Ascending aorta (tissue), 2 donors: ENCODE data around the gene RIIAD1. TPM values are rescaled to one million over a fixed set of nuclear protein-coding genes. Genes with fewer than 3 reads are reported as not detected.

Experiments
- DNase-seq, 2 donors: peaks; one replicate each; pipeline ENCODE4 v3.0.0-alpha.2; 2019; ENCODE audit warnings: low spot score in 2 of 2
- H3K27ac ChIP-seq, 2 donors: fragments of 200-600 bp; sonication (generic); one replicate each; pipeline ENCODE4 v1.5.1; 2016 to 2017; ENCODE audit warnings: mild to moderate bottlenecking in 1 of 2
- H3K27me3 ChIP-seq: fragments of 200-600 bp; sonication (generic); one replicate; pipeline ENCODE4 v1.5.1; 2017
- H3K36me3 ChIP-seq, 2 donors: fragments of 200-600 bp; sonication (generic); one replicate each; pipeline ENCODE4 v1.5.1; 2016
- H3K4me1 ChIP-seq, 2 donors: fragments of 200-600 bp; sonication (generic); one replicate each; pipeline ENCODE4 v1.5.1; 2016 to 2017; ENCODE audit warnings: mild to moderate bottlenecking in 1 of 2
- H3K4me3 ChIP-seq, 2 donors: fragments of 200-600 bp; sonication (generic); one replicate each; pipeline ENCODE4 v1.5.1; 2016 to 2017; ENCODE audit warnings: mild to moderate bottlenecking in 1 of 2
- H3K9me3 ChIP-seq, 2 donors: fragments of 200-600 bp; sonication (generic); one replicate each; pipeline ENCODE4 v1.5.1; 2016
- CTCF ChIP-seq, 3 experiments: fragments of 200-600 bp in 2 of 3; fragments of 450-650 bp in 1 of 3; sonication (generic) in 2 of 3; IDR thresholded peaks; one replicate each; pipeline ENCODE4 v1.5.1; 2016 to 2019; ENCODE audit warnings: antibody characterized with exemption in 3 of 3, mild to moderate bottlenecking in 1 of 3, moderate library complexity in 1 of 3
- intact Hi-C: fragments of 100-400 bp; cut with DNase I; formaldehyde crosslinking; loops from one replicate; pipeline ENCODE4 v1.15.1; 2023
- total RNA-seq: library from RNA; depleted of rRNA; stranded (reverse); fragments of >200 nt; gene quantifications from one replicate; pipeline ENCODE4 v1.1.0, GENCODE V29; 2016

Gene RIIAD1
- total RNA-seq, 1 donor from 2014 or later: not detected

DNA sequence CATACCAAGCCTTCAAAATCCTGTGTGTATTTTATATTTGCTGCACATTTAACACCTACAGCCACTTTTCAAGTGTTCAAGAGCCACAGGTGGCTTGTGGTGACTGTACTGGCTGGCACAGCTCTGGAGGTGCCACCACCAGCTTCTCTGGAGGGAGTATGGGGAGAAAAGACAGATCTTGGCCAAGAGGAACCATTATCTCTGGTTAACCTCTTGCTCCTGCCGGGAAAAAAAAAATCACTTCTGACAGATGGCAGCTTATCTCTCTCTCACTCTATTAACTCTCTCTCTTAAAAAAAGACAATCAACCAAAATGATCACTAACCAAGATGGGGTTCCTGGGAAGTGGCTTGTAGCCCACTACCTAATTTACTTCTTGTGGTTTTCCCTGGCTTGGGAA lies 1.2 kb upstream of the RIIAD1 start:
- peak overlapping the region; percentile 65 to 82 for H3K4me3 ChIP-seq
- H3K9me3 ChIP-seq: no peaks in the 10 kb centered on the region
- H3K36me3 ChIP-seq: no peaks in the 10 kb centered on the region
- DNase-seq: peak in 1 of 2 donors; percentile 3
- H3K27ac ChIP-seq: peak overlapping the region; percentile 73 to 78
- peaks cover 13% of the 10 kb centered on the region for H3K27me3 ChIP-seq
- TF ChIP-seq CTCF (IDR thresholded peaks at IDR 0.05): no peak
- intact Hi-C loops: loop anchor here (5.0 kb wide), 1 partner anchor 108 kb away; the partner anchor contains the start of gene SNX27
- peaks cover 6 to 7% of the 10 kb centered on the region in 2 donors for H3K4me1 ChIP-seq

GRCh38 chr1:151720554-151720953 lies 768 bp upstream of the RIIAD1 start:
- peaks cover 13% of the 10 kb centered on the region for H3K27me3 ChIP-seq
- no peaks in the 10 kb centered on the region for H3K36me3 ChIP-seq
- peak overlapping the region; percentile 65 to 82 for H3K4me3 ChIP-seq
- H3K27ac ChIP-seq: peak overlapping the region; percentile 73 to 78
- intact Hi-C loops: loop anchor here (5.0 kb wide), 1 partner anchor 108 kb away; the partner anchor contains the start of gene SNX27
- H3K4me1 ChIP-seq: peaks cover 6 to 7% of the 10 kb centered on the region in 2 donors
- no peaks in the 10 kb centered on the region for H3K9me3 ChIP-seq
- no peak for TF ChIP-seq CTCF (IDR thresholded peaks at IDR 0.05)
- DNase-seq: peak in 1 of 2 donors; percentile 34

DNA sequence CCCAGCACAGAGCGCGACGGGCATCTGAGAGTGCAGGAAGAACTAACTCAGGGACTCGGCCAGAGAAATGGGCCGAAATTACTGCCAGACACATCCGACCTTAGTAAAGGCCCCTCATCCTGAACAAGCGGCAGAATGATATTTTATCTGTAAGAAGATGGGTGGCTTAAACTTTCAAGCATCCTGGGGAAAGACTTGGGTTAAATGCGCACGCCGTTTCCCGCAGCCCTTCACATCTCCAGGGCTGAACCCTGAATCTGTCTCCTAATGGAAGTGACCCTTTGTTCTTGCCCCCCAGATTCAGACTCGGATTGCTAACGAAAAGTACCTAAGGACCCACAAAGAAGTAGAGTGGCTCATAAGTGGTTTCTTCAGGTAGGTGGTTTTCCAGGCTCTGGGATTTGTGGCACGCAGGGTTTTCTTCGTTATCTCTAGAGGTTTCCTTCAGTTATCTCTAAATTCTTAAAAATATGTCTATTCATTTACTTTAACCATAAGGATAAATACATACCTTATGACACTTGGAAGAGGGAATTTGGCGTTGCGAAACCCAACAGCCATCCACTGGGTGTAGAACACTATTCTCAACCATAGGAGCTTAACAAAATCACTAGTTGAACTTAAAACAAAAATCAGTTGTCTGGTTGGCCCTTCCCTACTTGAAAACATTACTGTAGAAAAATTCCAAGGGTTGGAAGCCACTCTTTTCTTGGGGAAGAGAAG lies 627 bp downstream of the RIIAD1 start:
- Histone ChIP-seq H3K36me3 (no peaks in the 10 kb centered on the region), H3K27ac (peak overlapping the region in 1 of 2 donors; percentile 73), H3K4me3 (peak overlapping the region; percentile 65 to 82), H3K27me3 (peaks cover 8% of the 10 kb centered on the region), H3K9me3 (no peaks in the 10 kb centered on the region), H3K4me1 (peaks cover 6 to 7% of the 10 kb centered on the region in 2 donors)
- DNase-seq: peak in 1 of 2 donors; percentile 8
- intact Hi-C loops: loop anchor here (5.0 kb wide), 1 partner anchor 110 kb away; the partner anchor contains the start of gene SNX27
- TF ChIP-seq CTCF (IDR thresholded peaks at IDR 0.05): no peak

- Histone ChIP-seq H3K4me1 (peaks cover 6 to 11% of the 10 kb centered on the region in 2 donors), H3K36me3 (no peaks in the 10 kb centered on the region), H3K9me3 (no peaks in the 10 kb centered on the region), H3K27me3 (no peaks in the 10 kb centered on the region), H3K27ac (no peak overlapping the region), H3K4me3 (no peak overlapping the region)
- no peak for TF ChIP-seq CTCF (IDR thresholded peaks at IDR 0.05)
- intact Hi-C loops: loop anchor here (5.0 kb wide), 1 partner anchor 112 kb away; the partner anchor contains the start of gene SNX27
- peak in 1 of 2 donors; percentile 3 for DNase-seq
These were observed 2.5 kb downstream of the RIIAD1 start for GRCh38 chr1:151723726-151724370.

- intact Hi-C loops: no loop called here
- DNase-seq: no peak
These were observed 7.1 kb downstream of the RIIAD1 start for GRCh38 chr1:151728151-151729054.

More at GRCh38 chr1:151728151-151729054, 7.1 kb downstream of the RIIAD1 start:
- Histone ChIP-seq H3K27ac (no peak overlapping the region), H3K36me3 (no peaks in the 10 kb centered on the region), H3K9me3 (no peaks in the 10 kb centered on the region), H3K27me3 (no peaks in the 10 kb centered on the region), H3K4me3 (peak overlapping the region; percentile 17 to 42), H3K4me1 (peaks cover 0 to 5% of the 10 kb centered on the region in 2 donors)
- TF ChIP-seq CTCF (IDR thresholded peaks at IDR 0.05): no peak
